CD4-positive, alpha-beta memory T cell (primary cell): ENCODE measurements around the gene POLR2E. TPM values are rescaled to one million over a fixed set of nuclear protein-coding genes. Genes with fewer than 3 reads are reported as not detected.

ENCODE experiments used
- CTCF ChIA-PET: fragments of 350-600 bp; sonication (Branson Sonifier 250); formaldehyde crosslinking; loops from one replicate; lab custom pipeline; 2021; ENCODE audit warnings: inconsistent platforms; ENCODE audit not compliant: partially characterized antibody; lab: Charles Lee
- POLR2A ChIA-PET: fragments of 350-600 bp; sonication (Branson Sonifier 250); formaldehyde crosslinking; loops from one replicate; lab custom pipeline; 2021; ENCODE audit not compliant: partially characterized antibody; lab: Charles Lee
- DNase-seq, 5 donors: peaks; one replicate each; pipeline versions ENCODE4 v3.0.0 to v3.0.0-alpha.2; 2020 to 2022; ENCODE audit warnings: mixed read lengths in 1 of 5
- H3K27ac ChIP-seq: one replicate; pipeline ENCODE4 v1.7.0; 2013; ENCODE audit warnings: low read depth, low read length
- H3K27me3 ChIP-seq: 2 replicates; pipeline ENCODE4 v1.7.0; 2013; ENCODE audit warnings: mild to moderate bottlenecking, low read length, moderate library complexity; ENCODE audit not compliant: insufficient read depth
- H3K36me3 ChIP-seq: 2 replicates; pipeline ENCODE4 v1.7.0; 2013; ENCODE audit warnings: mild to moderate bottlenecking, low read length, moderate library complexity; ENCODE audit not compliant: insufficient read depth
- H3K4me1 ChIP-seq: 2 replicates; pipeline ENCODE4 v1.7.0; 2013; ENCODE audit warnings: mild to moderate bottlenecking, low read length, moderate library complexity; ENCODE audit not compliant: insufficient read depth
- H3K4me3 ChIP-seq, 2 donors: one replicate each; pipeline ENCODE4 v1.7.0; 2013; ENCODE audit warnings: low read length in 2 of 2, mild to moderate bottlenecking in 1 of 2
- H3K9me3 ChIP-seq, 2 donors: one replicate each; pipeline ENCODE4 v1.7.0; 2013; ENCODE audit warnings: low read length in 2 of 2, control low read depth in 1 of 2; ENCODE audit not compliant: control insufficient read depth in 1 of 2
- H3K27ac Mint-ChIP-seq, 7 donors: one replicate each; pipeline ENCODE4 v1.8.0; 2020 to 2021; ENCODE audit warnings: mixed read lengths in 7 of 7, mild to moderate bottlenecking in 6 of 7, inconsistent platforms in 3 of 7, moderate library complexity in 3 of 7
- H3K27me3 Mint-ChIP-seq, 2 donors: one replicate each; pipeline ENCODE4 v1.8.0; 2020 to 2021; ENCODE audit warnings: mixed read lengths in 2 of 2
- H3K36me3 Mint-ChIP-seq, 2 donors: one replicate each; pipeline ENCODE4 v1.8.0; 2020 to 2021; ENCODE audit warnings: mixed read lengths in 2 of 2, inconsistent platforms in 1 of 2, mild to moderate bottlenecking in 1 of 2
- H3K4me1 Mint-ChIP-seq, 4 donors: one replicate each; pipeline ENCODE4 v1.8.0; 2020 to 2021; ENCODE audit warnings: mixed read lengths in 4 of 4, mild to moderate bottlenecking in 1 of 4
- H3K4me3 Mint-ChIP-seq, 8 donors: one replicate each; pipeline ENCODE4 v1.8.0; 2020 to 2021; ENCODE audit warnings: mixed read lengths in 8 of 8, mild to moderate bottlenecking in 7 of 8, moderate library complexity in 6 of 8, inconsistent platforms in 3 of 8
- H3K9me3 Mint-ChIP-seq, 8 donors: one replicate each; pipeline ENCODE4 v1.8.0; 2020 to 2021; ENCODE audit warnings: mixed read lengths in 8 of 8, mild to moderate bottlenecking in 5 of 8, inconsistent platforms in 3 of 8, moderate library complexity in 1 of 8
- intact Hi-C: fragments of 100-400 bp; cut with micrococcal nuclease; formaldehyde crosslinking; loops from one replicate; pipeline ENCODE4 v1.15.1; 2023
- polyA plus RNA-seq, 2 donors: library from polyadenylated mRNA; unstranded; fragments of 300-500 nt; fragmentation: Illumina TruSeq; gene quantifications; one replicate each; pipeline ENCODE4 v1.2.3, GENCODE V29; 2021
- total RNA-seq, 2 experiments: library from RNA; stranded (reverse); gene quantifications; one replicate each; pipeline ENCODE4 v1.2.3, GENCODE V29; 2021

POLR2E gene
- total and polyA plus RNA-seq, 4 experiments from 2014 or later, result 76.0 to 197 (median 124) TPM

- Mint-ChIP-seq H3K4me3 (no peak overlapping the region), H3K27me3 (no peaks in the 10 kb centered on the region), H3K36me3 (peaks cover 4 to 21% of the 10 kb centered on the region in 2 donors), H3K9me3 (no peaks in the 10 kb centered on the region), H3K4me1 (peaks cover 5 to 18% (median 5%) of the 10 kb centered on the region in 4 donors), H3K27ac (peak overlapping the region in 2 of 7 donors; percentile 62 to 67)
- no peaks in the 10 kb centered on the region for H3K27me3 ChIP-seq
- no peak overlapping the region for H3K27ac ChIP-seq
- no peaks in the 10 kb centered on the region for H3K4me1 ChIP-seq
- H3K36me3 ChIP-seq, result peaks cover 14% of the 10 kb centered on the region
- intact Hi-C loops, result no loop called here
- no peaks in the 10 kb centered on the region for H3K9me3 ChIP-seq
- POLR2A ChIA-PET, result interaction anchor here (1.0 to 57.1 kb wide), 4 partner anchors 11 to 35 kb away, joined by 3 to 3893 read pairs (median 8); partner anchors contain the start of genes ABCA7, ARHGAP45, GPX4 and POLR2E
- no peak overlapping the region for H3K4me3 ChIP-seq
- CTCF ChIA-PET, result interaction anchor here (1.6 to 5.1 kb wide), 2 partner anchors 14 kb away, joined by 4 to 22 read pairs; no protein-coding TSS in a partner anchor
- no peak for DNase-seq
Measured at GRCh38 chr19:1050989-1051788, 44.0 kb downstream of the POLR2E start.

GRCh38 chr19:1049800-1050199 is 45.4 kb downstream of the POLR2E start:
- Histone ChIP-seq H3K36me3 (peaks cover 16% of the 10 kb centered on the region), H3K9me3 (no peaks in the 10 kb centered on the region), H3K27ac (no peak overlapping the region), H3K4me3 (no peak overlapping the region), H3K27me3 (no peaks in the 10 kb centered on the region), H3K4me1 (no peaks in the 10 kb centered on the region)
- Mint-ChIP-seq H3K4me3 (no peak overlapping the region), H3K27ac (peak overlapping the region in 1 of 7 donors; percentile 22), H3K9me3 (no peaks in the 10 kb centered on the region), H3K4me1 (peaks cover 7 to 22% (median 10%) of the 10 kb centered on the region in 4 donors), H3K27me3 (no peaks in the 10 kb centered on the region), H3K36me3 (peaks cover 7 to 24% of the 10 kb centered on the region in 2 donors)
- intact Hi-C loops, result no loop called here
- CTCF ChIA-PET, result interaction anchor here (1.3 to 1.6 kb wide), 2 partner anchors 15 to 26 kb away, joined by 3 to 4 read pairs; no protein-coding TSS in a partner anchor
- POLR2A ChIA-PET, result interaction anchor here (0.9 to 57.1 kb wide), 3 partner anchors 8 to 36 kb away, joined by 3 to 3893 read pairs (median 5); partner anchors contain the start of genes ARHGAP45, GPX4 and POLR2E
- DNase-seq, result no peak

GRCh38 chr19:1049106-1049505 is 46.1 kb downstream of the POLR2E start:
- intact Hi-C loops, result no loop called here
- H3K27ac ChIP-seq, result no peak overlapping the region
- CTCF ChIA-PET, result interaction anchor here (1.0 to 1.3 kb wide), 2 partner anchors 22 to 145 kb away, joined by 3 to 4 read pairs; no protein-coding TSS in a partner anchor
- Mint-ChIP-seq H3K27me3 (no peaks in the 10 kb centered on the region), H3K27ac (peak overlapping the region in 1 of 7 donors; percentile 73), H3K4me1 (peaks cover 7 to 22% (median 10%) of the 10 kb centered on the region in 4 donors), H3K9me3 (no peaks in the 10 kb centered on the region), H3K36me3 (peaks cover 7 to 24% of the 10 kb centered on the region in 2 donors), H3K4me3 (no peak overlapping the region)
- H3K36me3 ChIP-seq, result peaks cover 17% of the 10 kb centered on the region
- no peaks in the 10 kb centered on the region for H3K27me3 ChIP-seq
- H3K4me3 ChIP-seq, result no peak overlapping the region
- POLR2A ChIA-PET, result interaction anchor here (1.0 to 57.1 kb wide), 5 partner anchors 9 to 204 kb away, joined by 3 to 3893 read pairs (median 8); partner anchors contain the start of genes ABCA7, ARHGAP45, GPX4 and POLR2E
- no peak for DNase-seq
- no peaks in the 10 kb centered on the region for H3K9me3 ChIP-seq
- H3K4me1 ChIP-seq, result no peaks in the 10 kb centered on the region

GRCh38 chr19:1047696-1048147 is 47.5 kb downstream of the POLR2E start:
- Histone ChIP-seq H3K9me3 (no peaks in the 10 kb centered on the region), H3K4me1 (no peaks in the 10 kb centered on the region), H3K36me3 (peaks cover 18% of the 10 kb centered on the region), H3K27me3 (no peaks in the 10 kb centered on the region), H3K4me3 (no peak overlapping the region), H3K27ac (no peak overlapping the region)
- peaks cover 6 to 20% (median 7%) of the 10 kb centered on the region in 4 donors for H3K4me1 Mint-ChIP-seq
- ChIA-PET POLR2A (interaction anchor here (0.7 to 57.1 kb wide), 8 partner anchors 9 to 205 kb away, joined by 3 to 3893 read pairs (median 6); partner anchors contain the start of genes ABCA7, ARHGAP45, GPX4 and POLR2E), CTCF (interaction anchor here (0.9 to 1.3 kb wide), 3 partner anchors 10 to 20 kb away, joined by 3 to 8 read pairs (median 3); partner anchors contain the start of gene ARHGAP45)
- no peaks in the 10 kb centered on the region for H3K9me3 Mint-ChIP-seq
- no peak for DNase-seq
- H3K27ac Mint-ChIP-seq, result no peak overlapping the region
- intact Hi-C loops, result no loop called here
- no peaks in the 10 kb centered on the region for H3K27me3 Mint-ChIP-seq
- H3K36me3 Mint-ChIP-seq, result peaks cover 7 to 13% of the 10 kb centered on the region in 2 donors
- H3K4me3 Mint-ChIP-seq, result no peak overlapping the region

GRCh38 chr19:1046836-1047695 is 48.1 kb downstream of the POLR2E start:
- Mint-ChIP-seq H3K4me3 (no peak overlapping the region), H3K9me3 (no peaks in the 10 kb centered on the region), H3K4me1 (peaks cover 5 to 22% (median 6%) of the 10 kb centered on the region in 4 donors), H3K27ac (no peak overlapping the region), H3K27me3 (no peaks in the 10 kb centered on the region), H3K36me3 (peaks cover 7 to 15% of the 10 kb centered on the region in 2 donors)
- Histone ChIP-seq H3K27me3 (no peaks in the 10 kb centered on the region), H3K27ac (no peak overlapping the region), H3K9me3 (no peaks in the 10 kb centered on the region), H3K36me3 (peaks cover 24% of the 10 kb centered on the region), H3K4me1 (peaks cover under 1% of the 10 kb centered on the region), H3K4me3 (no peak overlapping the region)
- CTCF ChIA-PET, result interaction anchor here (1.2 kb wide), 1 partner anchor 20 kb away, joined by 3 read pairs; the partner anchor contains the start of gene ARHGAP45
- intact Hi-C loops, result no loop called here
- POLR2A ChIA-PET, result interaction anchor here (0.8 to 57.1 kb wide), 7 partner anchors 9 to 39 kb away, joined by 3 to 3893 read pairs (median 8); partner anchors contain the start of genes ABCA7, ARHGAP45, GPX4 and POLR2E
- peak in 3 of 5 donors; percentile 29 to 61 (median 60) for DNase-seq

- POLR2A ChIA-PET, result interaction anchor here (0.6 to 57.1 kb wide), 6 partner anchors 9 to 40 kb away, joined by 3 to 3893 read pairs (median 4); partner anchors contain the start of genes ARHGAP45, GPX4 and POLR2E
- no peak overlapping the region for H3K4me3 ChIP-seq
- CTCF ChIA-PET, result no interaction called here
- no peaks in the 10 kb centered on the region for H3K9me3 ChIP-seq
- Mint-ChIP-seq H3K27ac (no peak overlapping the region), H3K4me3 (peak overlapping the region in 1 of 8 donors; percentile 4), H3K36me3 (peaks cover 4 to 14% of the 10 kb centered on the region in 2 donors), H3K4me1 (peaks cover 3 to 21% (median 8%) of the 10 kb centered on the region in 4 donors), H3K9me3 (no peaks in the 10 kb centered on the region), H3K27me3 (no peaks in the 10 kb centered on the region)
- H3K27ac ChIP-seq, result no peak overlapping the region
- intact Hi-C loops, result no loop called here
- H3K36me3 ChIP-seq, result peaks cover 24% of the 10 kb centered on the region
- H3K4me1 ChIP-seq, result peaks cover 9% of the 10 kb centered on the region
- H3K27me3 ChIP-seq, result no peaks in the 10 kb centered on the region
- DNase-seq, result no peak
Measured at GRCh38 chr19:1046117-1046626, 49.0 kb downstream of the POLR2E start.
